Endothelial cell of umbilical vein (primary cell): ENCODE results near the gene WDR90. TPM values are rescaled to one million over a fixed set of nuclear protein-coding genes. Genes with fewer than 3 reads are reported as not detected.

ENCODE experiments used
- BruUV-seq: library from RNA; stranded (reverse); fragments of 400-500 nt; replicated peaks from 2 replicates; lab custom pipeline; 2021; lab: Mats Ljungman, UMichigan
- CTCF ChIA-PET: fragments of 300-600, 350-600 bp; sonication (Branson Sonifier 250); formaldehyde crosslinking; loops from one replicate; lab custom pipeline; 2021; ENCODE audit warnings: antibody characterized with exemption, inconsistent platforms; lab: Charles Lee
- POLR2A ChIA-PET: fragments of 300-600, 350-600 bp; sonication (Branson Sonifier 250); formaldehyde crosslinking; loops from one replicate; lab custom pipeline; 2021; ENCODE audit warnings: antibody characterized with exemption, inconsistent platforms; lab: Charles Lee
- DNase-seq: peaks from one replicate; pipeline ENCODE4 v3.0.0-alpha.2; 2011; ENCODE audit warnings: low read depth, low spot score
- FAIRE-seq: peaks from 2 replicates; lab custom pipeline; 2011; peaks lifted over from hg19 to GRCh38; lab: Jason Lieb, UNC
- H2AFZ ChIP-seq: 2 replicates; pipeline ENCODE4 v1.6.0; 2012; ENCODE audit warnings: low read depth, low read length, control low read depth, inconsistent platforms
- H3K27ac ChIP-seq: 2 replicates; pipeline ENCODE4 v1.5.1; 2011; ENCODE audit warnings: low read depth, mild to moderate bottlenecking, control low read depth, low read length, moderate library complexity; ENCODE audit not compliant: insufficient read depth
- H3K27me3 ChIP-seq, 2 experiments: 2 replicates each; pipeline versions ENCODE4 v1.6.0 to v1.6.1; 2011; ENCODE audit warnings: low read length in 2 of 2, mixed read lengths in 1 of 2; ENCODE audit not compliant: control insufficient read depth in 2 of 2, insufficient read depth in 2 of 2
- H3K36me3 ChIP-seq, 2 experiments: 2 replicates in 1 of 2; 3 replicates in 1 of 2; pipeline ENCODE4 v1.5.1; 2011; ENCODE audit warnings: low read length in 2 of 2, mild to moderate bottlenecking in 1 of 2, moderate library complexity in 1 of 2; ENCODE audit not compliant: control insufficient read depth in 2 of 2, insufficient read depth in 2 of 2; ENCODE audit errors: extremely low read depth in 1 of 2
- H3K4me1 ChIP-seq: 3 replicates; pipeline ENCODE4 v1.5.1; 2011; ENCODE audit warnings: mild to moderate bottlenecking, low read length; ENCODE audit not compliant: control insufficient read depth, insufficient read depth; ENCODE audit errors: extremely low read depth
- H3K4me2 ChIP-seq: 2 replicates; pipeline ENCODE4 v1.6.1; 2011; ENCODE audit warnings: low read length, control low read depth, mixed read lengths; ENCODE audit not compliant: insufficient read depth
- H3K4me3 ChIP-seq, 3 experiments: fragments of 200-600 bp in 1 of 3; sonication (generic), shearing (Covaris generic) in 1 of 3; replicated peaks in 1 of 3; 2 replicates each; pipeline ENCODE4 v1.5.1; 2011 to 2016; ENCODE audit warnings: control low read depth in 3 of 3, low read length in 3 of 3, mild to moderate bottlenecking in 2 of 3, inconsistent platforms in 1 of 3, low read depth in 1 of 3, moderate library complexity in 1 of 3; ENCODE audit not compliant: insufficient read depth in 1 of 3
- H3K79me2 ChIP-seq: 2 replicates; pipeline ENCODE4 v1.6.0; 2012; ENCODE audit warnings: low read length, inconsistent platforms; ENCODE audit not compliant: control insufficient read depth, insufficient read depth
- H3K9ac ChIP-seq: replicated peaks from 2 replicates; pipeline ENCODE3; 2011; ENCODE audit warnings: low read length, control low read depth; ENCODE audit not compliant: insufficient read depth; ENCODE audit errors: extremely low read depth
- H3K9me1 ChIP-seq: replicated peaks from 3 replicates; pipeline ENCODE4 v1.6.0; 2011; ENCODE audit warnings: mild to moderate bottlenecking, low read length; ENCODE audit not compliant: control insufficient read depth, insufficient read depth; ENCODE audit errors: extremely low read depth
- H3K9me3 ChIP-seq: replicated peaks from 2 replicates; pipeline ENCODE4 v1.5.1; 2012; ENCODE audit warnings: low read length, inconsistent platforms; ENCODE audit not compliant: control insufficient read depth, insufficient read depth
- H4K20me1 ChIP-seq: replicated peaks from 2 replicates; pipeline ENCODE3; 2011; ENCODE audit warnings: mild to moderate bottlenecking, low read length; ENCODE audit not compliant: control insufficient read depth, insufficient read depth; ENCODE audit errors: extremely low read depth
- CTCF ChIP-seq, 2 donors: IDR thresholded peaks; 1 replicate in 1 of 2; 2 replicates in 1 of 2; pipeline ENCODE4 v1.5.1; 2011; ENCODE audit warnings: low read length in 2 of 2, mild to moderate bottlenecking in 2 of 2, moderate library complexity in 2 of 2, control low read depth in 1 of 2, inconsistent platforms in 1 of 2, low read depth in 1 of 2; ENCODE audit not compliant: insufficient read depth in 1 of 2; ENCODE audit errors: extremely low read depth in 1 of 2
- EZH2 ChIP-seq: IDR thresholded peaks from 2 replicates; pipeline ENCODE4 v1.6.1; 2012; ENCODE audit warnings: borderline replicate concordance, low read depth, mild to moderate bottlenecking, moderate library complexity, low read length, inconsistent platforms; ENCODE audit not compliant: severe bottlenecking
- FOS ChIP-seq: IDR thresholded peaks from 2 replicates; pipeline ENCODE4 v1.6.1; 2011; ENCODE audit warnings: mild to moderate bottlenecking, low read length, moderate library complexity, borderline replicate concordance; ENCODE audit not compliant: insufficient read depth
- GATA2 ChIP-seq: IDR thresholded peaks from 2 replicates; pipeline ENCODE4 v1.7.0; 2011; ENCODE audit warnings: low read depth, mild to moderate bottlenecking, moderate library complexity, mixed read lengths, low read length; ENCODE audit not compliant: insufficient read length, insufficient read depth
- JUN ChIP-seq: IDR thresholded peaks from 2 replicates; pipeline ENCODE4 v1.6.1; 2011; ENCODE audit warnings: borderline replicate concordance, low read depth; ENCODE audit not compliant: insufficient read length, insufficient read depth
- MAX ChIP-seq: IDR thresholded peaks from 2 replicates; pipeline ENCODE4 v1.6.1; 2011; ENCODE audit not compliant: insufficient read depth, insufficient read length
- MYC ChIP-seq: IDR thresholded peaks from one replicate; pipeline ENCODE4 v1.6.1; 2011; ENCODE audit warnings: mild to moderate bottlenecking, low read depth, low read length
- POLR2A ChIP-seq: IDR thresholded peaks from 2 replicates; pipeline ENCODE4 v1.6.1; 2012; ENCODE audit warnings: low read depth, mild to moderate bottlenecking, control low read depth, low read length
- POLR2AphosphoS5 ChIP-seq: IDR thresholded peaks from 2 replicates; pipeline ENCODE4 v1.6.1; 2012; ENCODE audit warnings: low read depth, mild to moderate bottlenecking, control low read depth, low read length, moderate library complexity; ENCODE audit not compliant: insufficient read depth
- dilution Hi-C: fragments of 300-500 bp; cut with MboI; formaldehyde crosslinking; loops from one replicate; pipeline ENCODE4 v1.15.0; 2019; ENCODE audit warnings: low sequenced_read_pairs; ENCODE audit not compliant: extremely low pct_ligation_motif_present
- intact Hi-C: fragments of 100-400 bp; cut with micrococcal nuclease; formaldehyde crosslinking; loops from one replicate; pipeline ENCODE4 v1.10.0; 2022
- polyA plus RNA-seq, 4 experiments: library from polyadenylated mRNA; depleted of rRNA in 3 of 4; stranded (reverse) in 3 of 4; unstranded in 1 of 4; fragments of >200 nt; gene quantifications; 2 replicates each; pipeline versions ENCODE4 v1.2.1 to v1.2.3, GENCODE V29; 2011 to 2012; ENCODE audit warnings: missing spikeins in 1 of 4
- total RNA-seq: library from RNA; stranded (reverse); gene quantifications from 2 replicates; pipeline ENCODE4 v1.2.3, GENCODE V29; 2021

Gene WDR90
- total and polyA plus RNA-seq, 2 donors (not counting 3 experiments of a cell fraction or from before 2014, with no cell fraction given): 22.2 to 51.8 TPM

- no peaks in the 10 kb centered on the region for H3K9me3 ChIP-seq
- intact Hi-C loops (loop anchor here (1.0 kb wide), 1 partner anchor 11 kb away; the partner anchor contains the start of gene RHOT2), dilution Hi-C loops (no loop called here)
- H3K9me1 ChIP-seq: no peaks in the 10 kb centered on the region
- DNase-seq (peak; percentile 49), FAIRE-seq (no peak)
- peak overlapping the region; percentile 61 for H2AFZ ChIP-seq
- peaks cover 7 to 12% of the 10 kb centered on the region in 2 experiments for H3K36me3 ChIP-seq
- no TSS peak for BruUV-seq
- H3K4me1 ChIP-seq: peaks cover 20% of the 10 kb centered on the region
- H3K27me3 ChIP-seq: no peaks in the 10 kb centered on the region
- peak overlapping the region in 2 of 3 experiments; percentile 17 to 52 for H3K4me3 ChIP-seq
- ChIA-PET CTCF (no interaction called here), POLR2A (no interaction called here)
- no peak overlapping the region for H3K9ac ChIP-seq
- H3K27ac ChIP-seq: no peak overlapping the region
- no peaks in the 10 kb centered on the region for H4K20me1 ChIP-seq
- peak overlapping the region; percentile 22 for H3K4me2 ChIP-seq
- TF ChIP-seq CTCF (IDR thresholded peaks at IDR 0.05; ENCODE audit: extremely low read depth in 1 of 2, insufficient read depth in 1 of 2, low read depth in 1 of 2, low read length in 2 of 2): no peak
- no peak for TF ChIP-seq JUN
- TF ChIP-seq MYC: no peak
- TF ChIP-seq POLR2AphosphoS5: no peak
- TF ChIP-seq EZH2: no peak
- TF ChIP-seq FOS: no peak
- TF ChIP-seq MAX: no peak
- no peak for TF ChIP-seq GATA2
- no peak for TF ChIP-seq POLR2A
- H3K79me2 ChIP-seq: peaks cover 31% of the 10 kb centered on the region
Observed at GRCh38 chr16:678858-679813, 30.0 kb downstream of the WDR90 start.
